ENCODE data around the gene TAGAP.
A peak's percentile ranks its signal among the peaks of the same experiment; 100 is the strongest.

The TAGAP gene

DNA sequence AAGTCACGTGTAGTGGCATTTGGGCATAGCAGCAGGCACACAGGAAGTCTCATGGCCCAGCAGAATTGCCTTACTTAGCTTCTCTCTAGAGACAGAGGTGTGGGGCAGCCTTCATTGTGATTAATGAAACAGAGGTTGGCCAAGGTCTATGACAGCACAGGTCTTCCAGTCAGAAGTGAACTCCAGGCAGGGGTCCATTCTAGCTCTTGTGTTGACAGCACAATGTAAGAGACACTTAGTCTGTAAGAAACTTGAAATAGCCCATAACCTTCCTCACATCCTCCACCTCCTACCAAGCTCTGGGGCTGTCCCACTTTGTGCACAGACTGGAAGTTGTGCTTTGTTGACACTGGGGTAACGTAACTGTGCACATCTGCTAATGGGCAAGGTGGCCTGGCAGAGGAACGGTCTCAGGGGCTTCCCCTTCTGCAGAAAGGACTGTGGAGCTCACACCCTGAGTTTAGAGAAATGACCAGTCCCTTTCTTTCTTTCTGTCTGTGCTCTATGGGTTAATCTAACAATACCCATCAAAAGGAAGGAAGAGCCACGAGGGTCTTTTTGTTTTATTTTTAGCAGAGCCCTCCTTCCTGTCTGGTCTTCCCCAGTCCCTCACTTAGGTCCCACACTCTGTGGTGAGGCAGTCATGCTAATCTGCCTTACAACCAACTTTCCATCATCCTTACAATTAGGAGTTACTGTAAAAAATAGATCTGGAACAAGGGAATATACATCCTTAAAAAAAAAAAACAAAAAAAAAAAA lies 35.6 kb upstream of the TAGAP start:
- TF ChIP-seq GATA3 (IDR thresholded peaks at IDR 0.05; ENCODE audit: low read depth, low read length) (no peak), GATA2 (IDR thresholded peaks at IDR 0.05; ENCODE audit: low read depth, low read length) (no peak)

DNA sequence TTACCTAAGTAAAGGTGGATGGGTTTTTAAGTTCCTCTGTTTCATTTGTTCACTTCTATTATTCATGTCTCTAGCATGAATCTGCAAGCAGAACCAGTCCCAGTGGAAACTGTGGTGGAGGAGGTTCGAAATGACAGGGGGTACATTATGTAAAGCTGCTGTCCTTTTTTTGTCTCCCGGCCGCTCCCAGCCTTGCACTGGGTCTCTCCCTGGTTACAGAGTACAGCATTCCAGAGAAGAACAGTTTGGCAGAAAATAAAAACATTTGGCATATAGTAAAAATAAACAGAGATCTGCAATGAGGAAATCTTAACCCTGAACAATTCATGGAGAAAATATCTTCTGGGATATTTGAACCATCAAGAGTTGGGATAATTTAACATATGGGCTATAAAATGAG lies 34.6 kb upstream of the TAGAP start:
- TF ChIP-seq GATA2 (IDR thresholded peaks at IDR 0.05; ENCODE audit: low read depth, low read length) (no peak), GATA3 (IDR thresholded peaks at IDR 0.05; ENCODE audit: low read depth, low read length) (no peak)

DNA sequence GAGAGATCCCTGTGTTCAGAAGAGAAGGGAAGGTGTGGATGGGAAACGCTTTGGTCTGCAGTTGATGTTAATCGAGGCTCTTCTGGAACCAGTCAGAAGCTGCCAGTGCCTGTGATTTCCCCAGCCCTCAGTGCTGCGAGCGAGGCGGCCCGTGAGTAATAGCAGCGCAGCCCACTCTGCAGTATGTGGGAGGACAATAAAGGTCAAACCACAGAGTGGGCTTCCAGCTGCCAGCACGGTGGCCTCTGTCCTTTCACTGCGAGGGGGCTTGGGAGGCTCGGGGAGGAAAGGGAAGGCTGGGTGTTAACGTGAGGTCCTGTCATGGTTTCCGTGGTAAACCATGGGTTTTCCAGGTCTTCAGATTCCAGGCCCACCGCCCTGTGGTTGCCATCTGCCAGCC lies 32.3 kb upstream of the TAGAP start:
- TF ChIP-seq GATA3 (IDR thresholded peaks at IDR 0.05; ENCODE audit: low read depth, low read length) (no peak), GATA2 (IDR thresholded peaks at IDR 0.05; ENCODE audit: low read depth, low read length) (no peak)

DNA sequence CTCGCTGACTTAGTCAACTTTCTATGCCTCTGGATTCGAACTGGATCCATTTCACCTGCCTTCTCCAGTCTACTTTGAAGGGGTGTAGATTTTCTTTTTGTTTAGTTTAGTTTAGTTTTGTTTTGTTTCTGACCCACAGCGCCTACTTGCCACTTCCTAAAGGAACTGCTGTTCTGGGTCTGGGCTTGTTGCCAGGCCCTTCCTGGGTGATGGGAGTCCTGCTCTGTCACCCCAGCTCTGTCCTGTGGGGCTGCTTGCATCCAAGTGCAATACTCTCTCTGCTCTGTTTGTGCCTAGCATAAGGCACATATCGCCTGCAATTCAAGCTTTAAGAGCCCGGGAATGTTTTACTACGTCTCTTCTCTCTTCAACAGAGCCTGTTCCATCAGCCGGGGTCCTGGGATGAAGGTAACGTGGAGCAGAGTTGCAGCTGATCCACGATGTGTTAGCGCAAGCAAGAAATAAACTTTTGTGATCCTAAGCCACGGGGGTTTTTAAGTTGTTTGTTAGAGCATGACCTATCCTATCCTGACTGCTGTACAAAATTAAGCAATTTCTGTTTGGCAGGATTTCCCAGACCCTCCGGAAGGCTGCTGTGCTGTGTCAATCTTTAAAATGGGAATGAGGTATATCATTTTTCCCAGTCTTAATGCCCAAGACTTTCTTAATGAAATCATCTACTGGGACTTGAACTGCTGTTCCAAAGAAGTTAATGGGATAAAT lies 30.9 kb upstream of the TAGAP start:
- TF ChIP-seq GATA2 (IDR thresholded peaks at IDR 0.05; ENCODE audit: low read depth, low read length): no peak
- no peak for TF ChIP-seq GATA3 (IDR thresholded peaks at IDR 0.05; ENCODE audit: low read depth, low read length)

DNA sequence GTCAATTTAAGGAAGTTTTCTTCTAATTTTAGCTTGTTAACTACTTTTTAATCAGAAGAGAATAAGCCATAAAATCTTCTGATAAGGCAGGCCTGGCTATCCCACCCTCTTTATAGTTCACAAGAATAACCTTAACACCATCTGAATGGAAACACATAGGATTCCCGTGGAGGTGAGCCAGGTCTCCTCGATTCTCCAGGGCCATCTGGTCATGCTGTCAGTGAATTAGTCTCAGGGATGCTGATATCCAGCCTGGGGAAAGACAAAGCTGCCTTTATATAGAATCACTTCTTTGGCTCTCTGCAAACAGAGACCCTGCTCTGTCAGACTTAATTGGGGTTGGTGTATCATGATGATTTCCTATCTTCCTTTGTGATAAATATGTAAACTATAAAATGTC lies 30.1 kb upstream of the TAGAP start:
- TF ChIP-seq GATA3 (IDR thresholded peaks at IDR 0.05; ENCODE audit: low read depth, low read length) (no peak), GATA2 (IDR thresholded peaks at IDR 0.05; ENCODE audit: low read depth, low read length) (peak; percentile 21; the same call in 1 of the 2 replicates)

- no peak for TF ChIP-seq GATA3 (IDR thresholded peaks at IDR 0.05; ENCODE audit: low read depth, low read length)
- no peak for TF ChIP-seq GATA2 (IDR thresholded peaks at IDR 0.05; ENCODE audit: low read depth, low read length)
These were observed 29.4 kb upstream of the TAGAP start for GRCh38 chr6:159074120-159074684.

DNA sequence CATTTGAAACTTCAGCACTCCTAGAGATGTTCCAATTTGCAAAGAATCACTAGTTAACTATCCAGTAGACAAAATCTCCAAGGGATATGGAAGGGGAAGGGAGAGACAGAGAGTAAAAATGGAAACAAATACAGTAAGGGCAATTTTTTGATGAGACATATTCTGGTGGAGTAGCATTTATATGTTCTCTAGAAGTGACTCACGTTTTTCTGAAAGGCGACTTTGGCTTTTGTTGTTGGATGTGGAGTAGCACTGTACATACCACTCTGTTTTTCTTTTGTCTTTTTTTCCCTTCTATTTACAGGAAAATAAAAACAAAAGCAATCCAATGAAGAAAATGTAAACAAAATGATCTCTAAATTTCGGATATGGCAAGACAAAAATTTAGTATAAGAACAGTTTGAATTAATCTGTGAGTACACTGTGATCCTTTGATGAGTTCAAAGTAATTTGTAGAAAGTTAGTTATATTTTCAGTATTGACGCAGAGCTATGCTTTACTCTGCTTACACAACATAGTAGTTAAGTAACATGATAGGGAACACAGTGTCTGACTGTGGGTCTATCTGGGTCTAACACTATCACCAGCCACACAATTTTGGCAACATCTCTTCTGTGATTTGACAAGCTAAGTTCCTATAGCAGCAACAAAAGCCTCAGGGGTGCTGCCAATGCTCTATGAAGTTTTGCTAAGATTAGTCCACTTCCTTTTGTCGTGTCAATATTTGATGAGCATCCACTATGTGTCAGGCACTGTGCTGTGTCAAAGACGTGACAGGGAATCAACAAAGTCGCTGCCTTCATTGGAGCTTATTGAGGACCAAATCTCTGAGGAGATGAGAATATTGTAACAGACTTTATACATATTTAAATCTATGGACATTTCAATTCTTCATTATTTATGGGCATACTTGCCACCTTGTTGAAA lies 27.3 kb upstream of the TAGAP start:
- TF ChIP-seq GATA2 (IDR thresholded peaks at IDR 0.05; ENCODE audit: low read depth, low read length) (no peak), GATA3 (IDR thresholded peaks at IDR 0.05; ENCODE audit: low read depth, low read length) (no peak)

- TF ChIP-seq GATA2 (IDR thresholded peaks at IDR 0.05; ENCODE audit: low read depth, low read length): no peak
- TF ChIP-seq GATA3 (IDR thresholded peaks at IDR 0.05; ENCODE audit: low read depth, low read length): no peak
These were observed 24.2 kb upstream of the TAGAP start for GRCh38 chr6:159068904-159069578.

- TF ChIP-seq GATA3 (IDR thresholded peaks at IDR 0.05; ENCODE audit: low read depth, low read length) (no peak), GATA2 (IDR thresholded peaks at IDR 0.05; ENCODE audit: low read depth, low read length) (no peak)
These were observed 22.5 kb upstream of the TAGAP start for GRCh38 chr6:159067334-159067733.

DNA sequence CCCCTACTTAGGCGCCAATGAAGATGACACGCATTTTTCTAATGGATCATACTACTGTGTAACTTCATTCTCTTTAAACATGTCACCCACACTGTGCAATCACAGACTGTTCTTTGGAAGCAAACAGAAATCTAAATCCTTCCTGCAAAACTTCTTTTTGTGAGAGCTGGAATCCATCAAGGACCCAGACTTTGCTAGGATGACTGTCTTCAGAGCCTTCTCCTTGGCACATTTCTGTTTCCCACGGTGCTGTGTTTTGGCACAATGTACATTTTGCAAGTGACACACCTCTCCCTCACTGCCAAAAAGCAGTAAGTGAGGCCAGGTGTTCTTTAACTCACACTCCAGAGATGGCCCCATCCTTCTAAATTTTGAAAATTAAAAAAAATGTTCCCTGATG lies 21.7 kb upstream of the TAGAP start:
- TF ChIP-seq GATA3 (IDR thresholded peaks at IDR 0.05; ENCODE audit: low read depth, low read length) (no peak), GATA2 (IDR thresholded peaks at IDR 0.05; ENCODE audit: low read depth, low read length) (no peak)

GRCh38 chr6:159065759-159066329 lies 21.1 kb upstream of the TAGAP start:
- TF ChIP-seq GATA3 (IDR thresholded peaks at IDR 0.05; ENCODE audit: low read depth, low read length): no peak
- TF ChIP-seq GATA2 (IDR thresholded peaks at IDR 0.05; ENCODE audit: low read depth, low read length): no peak

- TF ChIP-seq GATA3 (IDR thresholded peaks at IDR 0.05; ENCODE audit: low read depth, low read length): no peak
- no peak for TF ChIP-seq GATA2 (IDR thresholded peaks at IDR 0.05; ENCODE audit: low read depth, low read length)
These were observed 20.3 kb upstream of the TAGAP start for GRCh38 chr6:159065091-159065490.

GRCh38 chr6:159064477-159064876 lies 19.7 kb upstream of the TAGAP start:
- TF ChIP-seq GATA2 (IDR thresholded peaks at IDR 0.05; ENCODE audit: low read depth, low read length): no peak

Measured in SH-SY5Y (cell line).